Smooth muscle cell (in vitro differentiated cells): Measurements from ENCODE around the gene RAB41. TPM values are rescaled to one million over a fixed set of nuclear protein-coding genes. Genes with fewer than 3 reads are reported as not detected.
"Not testable (repeated sequence)": the region's sequence is repeated elsewhere in the genome, so short reads cannot be mapped to it uniquely, and the experiment has no call there.

Source experiments
- DNase-seq: peaks from one replicate; lab custom pipeline; 2025; ENCODE audit not compliant: unreplicated experiment; lab: John Stamatoyannopoulos, UW
- H2AFZ ChIP-seq: fragments of 200-600 bp; sonication (generic); 2 replicates; pipeline ENCODE4 v1.6.0; 2016; ENCODE audit warnings: antibody characterized with exemption, low read depth, mild to moderate bottlenecking
- H3F3A ChIP-seq: fragments of 200-600 bp; sonication (generic); 2 replicates; pipeline ENCODE4 v1.6.0; 2017; ENCODE audit warnings: antibody characterized with exemption, low read depth
- H3K27ac ChIP-seq: fragments of 200-600 bp; sonication (generic); 2 replicates; pipeline ENCODE4 v1.5.1; 2016; ENCODE audit warnings: low read depth, mild to moderate bottlenecking
- H3K27me3 ChIP-seq: fragments of 200-600 bp; sonication (generic); 2 replicates; pipeline ENCODE4 v1.6.1; 2016; ENCODE audit warnings: low read depth, mild to moderate bottlenecking
- H3K36me3 ChIP-seq: fragments of 200-600 bp; sonication (generic); 2 replicates; pipeline ENCODE4 v1.5.1; 2016; ENCODE audit warnings: low read depth
- H3K4me1 ChIP-seq: fragments of 200-600 bp; sonication (generic); 2 replicates; pipeline ENCODE4 v1.5.1; 2016; ENCODE audit warnings: low read depth
- H3K4me2 ChIP-seq: fragments of 200-600 bp; sonication (generic); 2 replicates; pipeline ENCODE4 v1.6.0; 2016; ENCODE audit warnings: mild to moderate bottlenecking
- H3K4me3 ChIP-seq: fragments of 200-600 bp; sonication (generic); 2 replicates; pipeline ENCODE4 v1.5.1; 2016; ENCODE audit warnings: mild to moderate bottlenecking
- H3K79me2 ChIP-seq: fragments of 200-600 bp; sonication (generic); 2 replicates; pipeline ENCODE4 v1.6.0; 2016; ENCODE audit warnings: low read depth, mild to moderate bottlenecking
- H3K9ac ChIP-seq: fragments of 200-600 bp; sonication (generic); 2 replicates; pipeline ENCODE4 v1.6.0; 2016; ENCODE audit warnings: low read depth
- H3K9me3 ChIP-seq: fragments of 200-600 bp; sonication (generic); replicated peaks from 2 replicates; pipeline ENCODE4 v1.5.1; 2016; ENCODE audit warnings: low read depth
- H4K20me1 ChIP-seq: fragments of 200-600 bp; sonication (generic); 2 replicates; pipeline ENCODE4 v1.6.0; 2016; ENCODE audit warnings: low read depth
- CTCF ChIP-seq: fragments of 200-600 bp; sonication (generic); IDR thresholded peaks from 2 replicates; pipeline ENCODE4 v1.5.1; 2017; ENCODE audit warnings: borderline replicate concordance, mild to moderate bottlenecking, antibody characterized with exemption; ENCODE audit not compliant: insufficient read depth, poor library complexity, severe bottlenecking
- WGBS: methylation state at CpG from one replicate; pipeline ENCODE4 v1.1.7; 2016; ENCODE audit warnings: low lambda C conversion rate; 5-methylcytosine and 5-hydroxymethylcytosine counted together
- polyA plus RNA-seq: library from polyadenylated mRNA; unstranded; fragments of >200 nt; fragmentation: Nextera tagmentation; extraction: Ambion mirVana; gene quantifications from 2 replicates; pipeline ENCODE4 v1.2.1, GENCODE V29; 2016
- total RNA-seq: library from RNA; depleted of rRNA; stranded (reverse); fragments of >200 nt; gene quantifications from 2 replicates; pipeline ENCODE4 v1.2.3, GENCODE V29; 2014

The RAB41 gene
- total and polyA plus RNA-seq, 2 experiments from 2014 or later, result 0.19 TPM; not detected in 1

- Histone ChIP-seq H3K27ac (no peak overlapping the region), H2AFZ (no peak overlapping the region)
Measured at GRCh38 chrX:70301716-70302115, 19.7 kb downstream of the RAB41 start.

GRCh38 chrX:70313503-70313902 is 31.5 kb downstream of the RAB41 start:
- Histone ChIP-seq H3F3A (no peaks in the 10 kb centered on the region), H2AFZ (no peak overlapping the region), H3K27ac (no peak overlapping the region), H3K9me3 (no peaks in the 10 kb centered on the region), H3K36me3 (no peaks in the 10 kb centered on the region), H3K9ac (no peak overlapping the region), H3K4me3 (no peak overlapping the region), H3K4me2 (no peak overlapping the region), H3K4me1 (no peaks in the 10 kb centered on the region), H4K20me1 (no peaks in the 10 kb centered on the region), H3K27me3 (no peaks in the 10 kb centered on the region), H3K79me2 (no peaks in the 10 kb centered on the region)
- no peak for DNase-seq
- WGBS, result 95% methylated on average over 1 of the region's 1 CpG
- TF ChIP-seq CTCF, result no peak

More at GRCh38 chrX:70301716-70302115, 19.7 kb downstream of the RAB41 start:
- no peaks in the 10 kb centered on the region for H4K20me1 ChIP-seq
- no peaks in the 10 kb centered on the region for H3K4me1 ChIP-seq
- no peaks in the 10 kb centered on the region for H3K36me3 ChIP-seq
- no peak overlapping the region for H3K4me3 ChIP-seq
- no peak overlapping the region for H3K9ac ChIP-seq
- no peak overlapping the region for H3K4me2 ChIP-seq
- no peaks in the 10 kb centered on the region for H3K79me2 ChIP-seq
- H3K27me3 ChIP-seq, result no peaks in the 10 kb centered on the region
- H3K9me3 ChIP-seq, result no peaks in the 10 kb centered on the region
- H3F3A ChIP-seq, result no peaks in the 10 kb centered on the region
- 86% methylated on average over 3 of the region's 3 CpGs for WGBS
- no peak for DNase-seq
- no peak for TF ChIP-seq CTCF

- Histone ChIP-seq H3K9me3 (no peaks in the 10 kb centered on the region), H3K36me3 (no peaks in the 10 kb centered on the region), H3K27ac (no peak overlapping the region), H3K4me2 (no peak overlapping the region), H3F3A (no peaks in the 10 kb centered on the region), H3K27me3 (no peaks in the 10 kb centered on the region), H3K4me1 (no peaks in the 10 kb centered on the region), H3K9ac (no peak overlapping the region), H3K4me3 (no peak overlapping the region), H2AFZ (no peak overlapping the region), H3K79me2 (no peaks in the 10 kb centered on the region), H4K20me1 (no peaks in the 10 kb centered on the region)
- no peak for DNase-seq
- 95% methylated on average over 4 of the region's 4 CpGs for WGBS
- no peak for TF ChIP-seq CTCF
Measured at GRCh38 chrX:70322784-70323183, 40.8 kb downstream of the RAB41 start.

GRCh38 chrX:70323628-70324027 is 41.7 kb downstream of the RAB41 start:
- H3K4me2 ChIP-seq, H3K27me3 ChIP-seq, H3K27ac ChIP-seq, H3K79me2 ChIP-seq, H3K4me3 ChIP-seq, H3K4me1 ChIP-seq, H2AFZ ChIP-seq, H3K36me3 ChIP-seq, H3K9me3 ChIP-seq, H4K20me1 ChIP-seq, H3K9ac ChIP-seq, DNase-seq, H3F3A ChIP-seq: not testable (repeated sequence)
- 80% methylated on average over 6 of the region's 6 CpGs for WGBS
